ENCODE results near the gene OSR1. TPM values are rescaled to one million over a fixed set of nuclear protein-coding genes. Genes with fewer than 3 reads are reported as not detected.
"Not testable (repeated sequence)": the region's sequence is repeated elsewhere in the genome, so short reads cannot be mapped to it uniquely, and the experiment has no call there.

OSR1 gene
- total and polyA plus RNA-seq, 3 experiments from 2014 or later, result not detected

GRCh38 chr2:19305400-19306055, 52.9 kb downstream of the OSR1 start:
- H3K4me3 Mint-ChIP-seq; POLR2A ChIA-PET; H3K4me1 Mint-ChIP-seq; H3K9me3 ChIP-seq (ENCODE audit: low read length); H3K27ac Mint-ChIP-seq; CTCF ChIA-PET; H3K27me3 ChIP-seq (ENCODE audit: insufficient read depth, low read length, poor library complexity, severe bottlenecking); DNase-seq; H3K27me3 Mint-ChIP-seq; H3K27ac ChIP-seq (ENCODE audit: low read depth, low read length); H3K36me3 ChIP-seq (ENCODE audit: insufficient read depth, low read length); H3K4me1 ChIP-seq (ENCODE audit: insufficient read depth, low read length); H3K9me3 Mint-ChIP-seq; H3K4me3 ChIP-seq (ENCODE audit: low read length): not testable (repeated sequence)
- H3K36me3 Mint-ChIP-seq, result peaks cover 0 to 16% (median 2%) of the 10 kb centered on the region in 3 donors

GRCh38 chr2:19301706-19302105, 56.7 kb downstream of the OSR1 start:
- H3K4me1 ChIP-seq (ENCODE audit: insufficient read depth, low read length), result no peaks in the 10 kb centered on the region
- Mint-ChIP-seq H3K4me1 (no peaks in the 10 kb centered on the region), H3K9me3 (peaks cover 0 to 6% (median 3%) of the 10 kb centered on the region in 5 donors), H3K36me3 (peaks cover 0 to 16% (median 2%) of the 10 kb centered on the region in 3 donors), H3K4me3 (no peak overlapping the region), H3K27me3 (peaks cover 0 to 2% of the 10 kb centered on the region in 2 donors), H3K27ac (no peak overlapping the region)
- no peak for DNase-seq
- H3K27ac ChIP-seq (ENCODE audit: low read depth, low read length), result no peak overlapping the region
- POLR2A ChIA-PET, result no interaction called here
- H3K36me3 ChIP-seq (ENCODE audit: insufficient read depth, low read length), result no peaks in the 10 kb centered on the region
- no peak overlapping the region for H3K4me3 ChIP-seq (ENCODE audit: low read length)
- H3K9me3 ChIP-seq (ENCODE audit: low read length), result no peaks in the 10 kb centered on the region
- CTCF ChIA-PET, result no interaction called here
- H3K27me3 ChIP-seq (ENCODE audit: insufficient read depth, low read length, poor library complexity, severe bottlenecking), result no peaks in the 10 kb centered on the region

Data from CD8-positive, alpha-beta memory T cell (primary cell).